ENCODE measurements around the gene PROCA1. TPM values are rescaled to one million over a fixed set of nuclear protein-coding genes. Genes with fewer than 3 reads are reported as not detected.
A peak's percentile ranks its signal among the peaks of the same experiment; 100 is the strongest.

Gene PROCA1
- total RNA-seq, 3 donors from 2014 or later, result 1.3 to 2.0 (median 1.8) TPM

DNA sequence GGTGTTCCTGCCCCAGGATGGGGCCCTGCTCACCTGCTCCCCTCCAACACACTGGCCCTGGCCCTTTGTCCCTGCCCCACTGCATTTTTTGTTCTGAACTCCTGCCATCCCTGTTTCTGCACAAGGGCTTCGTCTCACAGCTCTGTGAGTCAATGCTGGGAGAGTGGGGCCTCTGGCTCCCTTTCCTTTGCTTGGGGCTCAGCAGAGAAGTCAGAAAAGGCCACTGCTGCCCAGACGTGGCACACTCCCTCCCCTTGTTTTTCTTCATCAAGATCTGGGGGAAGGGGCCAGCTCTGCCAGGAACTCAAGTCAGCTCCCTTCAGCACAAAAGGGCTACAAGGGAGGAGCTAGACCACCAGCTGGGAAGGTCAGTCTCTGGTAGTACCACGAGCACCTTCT lies 8.9 kb downstream of the PROCA1 start:
- Histone ChIP-seq H3K36me3 (ENCODE audit: low read depth) (peaks cover 16% of the 10 kb centered on the region), H3K4me3 (no peak overlapping the region), H3K9me3 (no peaks in the 10 kb centered on the region), H3K4me1 (ENCODE audit: low read depth) (peaks cover 9% of the 10 kb centered on the region)
- DNase-seq, result no peak
- intact Hi-C loops (cut with DNase I, micrococcal nuclease), result no loop called here
- ATAC-seq, result no peak
- TF ChIP-seq, protein P1, sequence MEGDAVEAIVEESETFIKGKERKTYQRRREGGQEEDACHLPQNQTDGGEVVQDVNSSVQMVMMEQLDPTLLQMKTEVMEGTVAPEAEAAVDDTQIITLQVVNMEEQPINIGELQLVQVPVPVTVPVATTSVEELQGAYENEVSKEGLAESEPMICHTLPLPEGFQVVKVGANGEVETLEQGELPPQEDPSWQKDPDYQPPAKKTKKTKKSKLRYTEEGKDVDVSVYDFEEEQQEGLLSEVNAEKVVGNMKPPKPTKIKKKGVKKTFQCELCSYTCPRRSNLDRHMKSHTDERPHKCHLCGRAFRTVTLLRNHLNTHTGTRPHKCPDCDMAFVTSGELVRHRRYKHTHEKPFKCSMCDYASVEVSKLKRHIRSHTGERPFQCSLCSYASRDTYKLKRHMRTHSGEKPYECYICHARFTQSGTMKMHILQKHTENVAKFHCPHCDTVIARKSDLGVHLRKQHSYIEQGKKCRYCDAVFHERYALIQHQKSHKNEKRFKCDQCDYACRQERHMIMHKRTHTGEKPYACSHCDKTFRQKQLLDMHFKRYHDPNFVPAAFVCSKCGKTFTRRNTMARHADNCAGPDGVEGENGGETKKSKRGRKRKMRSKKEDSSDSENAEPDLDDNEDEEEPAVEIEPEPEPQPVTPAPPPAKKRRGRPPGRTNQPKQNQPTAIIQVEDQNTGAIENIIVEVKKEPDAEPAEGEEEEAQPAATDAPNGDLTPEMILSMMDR (IDR thresholded peaks at IDR 0.05), result no peak

DNA sequence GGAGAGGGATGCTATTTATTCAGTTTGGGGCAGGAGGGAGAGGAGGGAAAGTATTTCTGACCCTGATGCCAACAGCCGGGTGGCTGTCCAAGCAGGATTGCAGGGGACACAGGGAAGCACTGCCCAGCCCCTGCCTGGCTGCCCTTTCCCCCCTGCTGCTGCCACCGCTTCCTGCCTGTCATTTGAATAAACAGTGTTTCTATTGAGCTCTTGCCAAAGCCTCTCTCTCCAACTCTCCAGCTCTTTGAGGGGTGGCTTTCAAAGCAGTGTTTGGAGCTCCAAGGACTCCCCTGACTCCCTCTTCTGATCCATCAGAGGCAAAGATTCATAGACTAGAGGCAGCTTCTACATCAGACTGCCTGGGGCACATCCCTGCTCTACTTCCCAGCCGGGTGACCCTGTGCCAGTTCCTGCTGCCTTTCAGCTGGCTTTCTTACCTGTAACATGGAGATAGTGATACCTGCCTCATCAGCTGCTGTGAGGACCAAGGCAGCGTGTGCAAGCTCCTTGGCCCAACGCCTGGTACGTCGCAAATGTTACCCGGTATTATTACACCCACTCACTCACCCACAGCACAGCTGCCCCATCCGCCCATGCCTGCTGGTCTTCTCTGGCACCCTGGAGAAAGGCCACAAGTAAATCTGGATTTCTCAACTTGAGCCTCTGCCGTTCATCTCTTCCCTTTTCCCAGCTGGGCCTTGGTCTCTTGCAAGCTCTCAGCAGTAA lies 9.5 kb downstream of the PROCA1 start:
- intact Hi-C loops (cut with DNase I, micrococcal nuclease), result no loop called here
- no peaks in the 10 kb centered on the region for H3K9me3 ChIP-seq
- ATAC-seq, result no peak

DNA sequence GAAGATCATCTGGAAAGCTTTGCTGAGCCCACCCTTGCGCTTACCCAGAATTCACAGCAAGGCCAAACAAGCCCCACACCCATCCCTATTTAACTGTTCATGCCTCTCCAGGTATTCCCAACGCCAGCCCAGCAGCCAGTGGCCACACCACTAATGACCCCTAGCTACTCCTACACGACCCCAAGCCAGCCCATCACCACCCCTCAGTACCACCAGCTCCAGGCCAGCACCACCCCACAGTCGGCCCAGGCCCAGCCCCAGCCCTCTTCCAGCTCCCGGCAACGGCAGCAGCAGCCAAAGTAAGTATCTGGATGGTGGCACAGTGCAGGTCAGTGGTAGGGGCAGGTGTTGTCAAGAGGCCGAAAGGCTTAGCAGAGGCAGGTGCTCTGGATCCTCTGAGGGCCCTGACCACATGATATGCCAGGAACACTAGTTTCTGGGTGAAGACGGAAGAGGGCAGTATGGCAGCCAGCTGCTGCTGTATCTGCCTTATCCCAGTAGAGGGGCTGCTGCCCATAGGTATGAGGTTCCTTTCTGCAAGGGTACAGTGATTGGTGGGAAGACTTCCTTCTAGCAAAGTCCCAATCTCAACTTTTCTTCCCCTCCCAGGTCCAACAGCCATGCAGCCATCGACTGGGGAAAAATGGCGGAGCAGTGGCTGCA lies 10.7 kb downstream of the PROCA1 start:
- no peak for ATAC-seq
- TF ChIP-seq, protein P1 (IDR thresholded peaks at IDR 0.05), result no peak
- DNase-seq, result no peak
- H3K9me3 ChIP-seq, result no peaks in the 10 kb centered on the region
- H3K36me3 ChIP-seq (ENCODE audit: low read depth), result peaks cover 16% of the 10 kb centered on the region
- peaks cover 16% of the 10 kb centered on the region for H3K4me1 ChIP-seq (ENCODE audit: low read depth)
- no peak overlapping the region for H3K4me3 ChIP-seq
- intact Hi-C loops (cut with DNase I, micrococcal nuclease), result no loop called here

More for the DNA sequence above, 9.5 kb downstream of the PROCA1 start:
- Histone ChIP-seq H3K4me3 (no peak overlapping the region), H3K36me3 (ENCODE audit: low read depth) (peaks cover 16% of the 10 kb centered on the region), H3K4me1 (ENCODE audit: low read depth) (peaks cover 15% of the 10 kb centered on the region)
- TF ChIP-seq, protein P1 (IDR thresholded peaks at IDR 0.05), result no peak
- no peak for DNase-seq

DNA sequence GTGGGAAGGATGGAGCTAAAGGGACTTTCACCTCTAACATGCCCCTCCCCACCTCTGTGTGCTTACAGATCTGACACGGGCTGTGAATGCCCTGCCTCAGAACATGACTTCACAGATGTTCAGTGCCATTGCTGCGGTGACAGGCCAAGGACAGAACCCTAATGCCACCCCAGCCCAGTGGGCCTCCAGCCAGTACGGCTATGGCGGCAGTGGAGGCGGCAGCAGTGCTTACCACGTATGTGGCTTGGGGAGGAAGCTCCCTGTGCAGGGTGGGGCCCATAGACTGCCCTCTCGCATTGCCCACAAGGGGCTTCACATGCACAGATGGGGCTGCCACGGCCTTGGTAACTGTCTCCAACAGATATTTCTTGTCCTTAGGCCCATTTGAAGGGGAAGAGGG lies 11.4 kb downstream of the PROCA1 start:
- TF ChIP-seq, protein P1 (IDR thresholded peaks at IDR 0.05), result no peak
- no peaks in the 10 kb centered on the region for H3K9me3 ChIP-seq
- no peak overlapping the region for H3K4me3 ChIP-seq
- peaks cover 16% of the 10 kb centered on the region for H3K4me1 ChIP-seq (ENCODE audit: low read depth)
- ATAC-seq, result no peak
- intact Hi-C loops (cut with DNase I, micrococcal nuclease), result no loop called here
- no peak for DNase-seq
- H3K36me3 ChIP-seq (ENCODE audit: low read depth), result peaks cover 16% of the 10 kb centered on the region

DNA sequence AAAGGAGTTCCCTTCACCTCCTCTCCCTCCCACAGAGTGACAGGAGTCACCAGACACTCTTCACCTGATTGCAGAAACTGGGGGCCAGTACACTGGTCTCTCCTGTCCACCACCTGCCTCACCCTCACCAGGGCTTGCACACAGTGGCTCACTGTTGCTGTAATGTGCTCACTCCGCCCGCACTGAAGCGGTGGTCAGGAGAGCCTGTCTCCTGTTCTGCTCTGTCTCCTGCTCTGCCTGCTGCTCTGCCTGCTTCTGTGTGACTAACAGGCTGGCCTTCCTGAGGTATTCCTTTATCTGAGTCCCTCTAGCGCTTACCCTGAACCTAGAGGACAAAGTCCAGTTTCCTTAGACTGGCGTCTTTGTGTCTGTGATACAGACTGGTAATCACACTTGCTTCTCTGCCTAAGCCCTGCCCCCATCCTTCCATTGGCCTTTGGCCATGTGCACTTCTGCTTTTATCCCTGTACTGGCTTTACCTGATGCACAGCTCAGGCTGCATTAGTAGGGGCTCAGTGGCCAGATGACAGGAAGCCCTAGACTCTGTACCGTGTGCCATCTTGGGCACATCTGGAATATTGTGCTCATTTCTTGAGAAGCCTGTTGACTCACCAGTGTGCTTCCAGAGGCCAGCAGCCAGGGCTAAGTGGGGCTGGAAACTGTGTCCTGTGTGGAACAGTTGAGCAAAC lies 13.3 kb downstream of the PROCA1 start:
- TF ChIP-seq, protein P1 (IDR thresholded peaks at IDR 0.05), result no peak
- ATAC-seq, result peak; percentile 97
- DNase-seq, result peak; percentile 73 to 95 (median 89)

More for the DNA sequence above, 13.3 kb downstream of the PROCA1 start:
- H3K9me3 ChIP-seq, result no peaks in the 10 kb centered on the region
- H3K36me3 ChIP-seq (ENCODE audit: low read depth), result peaks cover 16% of the 10 kb centered on the region
- H3K4me3 ChIP-seq, result no peak overlapping the region
- H3K4me1 ChIP-seq (ENCODE audit: low read depth), result peaks cover 16% of the 10 kb centered on the region
- intact Hi-C loops (cut with DNase I, micrococcal nuclease), result no loop called here

Data from mucosa of descending colon (tissue), 3 donors.